T-helper 17 cell (primary cell): ENCODE results near the gene ZNF143. TPM values are rescaled to one million over a fixed set of nuclear protein-coding genes. Genes with fewer than 3 reads are reported as not detected.

Experiments used
- ATAC-seq: fragments of 150-1000 bp; cut with Tn5 transposase; 2 replicates; pipeline ENCODE4 v1.10.0; 2021; ENCODE audit warnings: mild to moderate bottlenecking, moderate library complexity
- DNase-seq, 3 donors: peaks; one replicate each; pipeline versions ENCODE4 v3.0.0 to v3.0.0-alpha.2; 2020 to 2021
- H3K9me3 ChIP-seq: one replicate; pipeline ENCODE4 v1.7.0; 2013; ENCODE audit warnings: low read length, mild to moderate bottlenecking; ENCODE audit not compliant: control insufficient read depth, poor library complexity, severe bottlenecking
- H3K27ac Mint-ChIP-seq: one replicate; pipeline ENCODE4 v1.8.0; 2022; ENCODE audit warnings: mild to moderate bottlenecking, moderate library complexity, mixed read lengths
- H3K27me3 Mint-ChIP-seq: one replicate; pipeline ENCODE4 v1.8.0; 2022; ENCODE audit warnings: mixed read lengths
- H3K36me3 Mint-ChIP-seq: one replicate; pipeline ENCODE4 v1.8.0; 2022; ENCODE audit warnings: low read depth, mixed read lengths
- H3K4me1 Mint-ChIP-seq: one replicate; pipeline ENCODE4 v1.8.0; 2022; ENCODE audit warnings: mild to moderate bottlenecking, mixed read lengths
- H3K4me3 Mint-ChIP-seq: one replicate; pipeline ENCODE4 v1.8.0; 2022; ENCODE audit warnings: mild to moderate bottlenecking, moderate library complexity, mixed read lengths
- total RNA-seq, 4 donors: library from RNA in 2 of 4; stranded (reverse) in 2 of 4; gene quantifications; one replicate each; pipeline ENCODE4 v1.2.3 and lab custom pipeline; 2022 to 2026

Gene ZNF143
- total RNA-seq, 2 donors from 2014 or later: 27.0 to 35.5 TPM

- Mint-ChIP-seq H3K27me3 (no peaks in the 10 kb centered on the region), H3K4me3 (no peak overlapping the region), H3K27ac (peak overlapping the region; percentile 19), H3K4me1 (peaks cover 15% of the 10 kb centered on the region), H3K36me3 (peaks cover 9% of the 10 kb centered on the region)
- H3K9me3 ChIP-seq: no peaks in the 10 kb centered on the region
- ATAC-seq: no peak
- no peak for DNase-seq
These were observed 10.0 kb downstream of the ZNF143 start for GRCh38 chr11:9470765-9471164.

- peaks cover 9% of the 10 kb centered on the region for H3K36me3 Mint-ChIP-seq
- DNase-seq (no peak), ATAC-seq (no peak)
- H3K9me3 ChIP-seq: no peaks in the 10 kb centered on the region
- no peaks in the 10 kb centered on the region for H3K27me3 Mint-ChIP-seq
- no peak overlapping the region for H3K27ac Mint-ChIP-seq
- peaks cover 9% of the 10 kb centered on the region for H3K4me1 Mint-ChIP-seq
- H3K4me3 Mint-ChIP-seq: no peak overlapping the region
These were observed 12.6 kb downstream of the ZNF143 start for GRCh38 chr11:9473408-9473807.

GRCh38 chr11:9479899-9480298 lies 19.1 kb downstream of the ZNF143 start:
- H3K4me3 Mint-ChIP-seq: no peak overlapping the region
- no peaks in the 10 kb centered on the region for H3K27me3 Mint-ChIP-seq
- DNase-seq (no peak), ATAC-seq (no peak)
- peaks cover 3% of the 10 kb centered on the region for H3K36me3 Mint-ChIP-seq
- H3K27ac Mint-ChIP-seq: no peak overlapping the region
- H3K9me3 ChIP-seq: no peaks in the 10 kb centered on the region
- peaks cover 3% of the 10 kb centered on the region for H3K4me1 Mint-ChIP-seq

- H3K4me3 Mint-ChIP-seq: no peak overlapping the region
- peaks cover 8% of the 10 kb centered on the region for H3K4me1 Mint-ChIP-seq
These were observed 28.4 kb downstream of the ZNF143 start for GRCh38 chr11:9489080-9489765.

GRCh38 chr11:9490376-9490775 lies 29.6 kb downstream of the ZNF143 start:
- ATAC-seq (no peak), DNase-seq (no peak)
- Mint-ChIP-seq H3K27ac (no peak overlapping the region), H3K4me3 (no peak overlapping the region), H3K4me1 (peaks cover 8% of the 10 kb centered on the region), H3K27me3 (no peaks in the 10 kb centered on the region), H3K36me3 (peaks cover 5% of the 10 kb centered on the region)
- H3K9me3 ChIP-seq: no peaks in the 10 kb centered on the region

More at GRCh38 chr11:9489080-9489765, 28.4 kb downstream of the ZNF143 start:
- no peaks in the 10 kb centered on the region for H3K9me3 ChIP-seq
- Mint-ChIP-seq H3K27me3 (no peaks in the 10 kb centered on the region), H3K27ac (no peak overlapping the region), H3K36me3 (peaks cover 5% of the 10 kb centered on the region)
- no peak for DNase-seq
- ATAC-seq: no peak

GRCh38 chr11:9493492-9493891 lies 32.7 kb downstream of the ZNF143 start:
- ATAC-seq (no peak), DNase-seq (no peak)
- H3K27ac Mint-ChIP-seq: peak overlapping the region; percentile 62
- H3K27me3 Mint-ChIP-seq: no peaks in the 10 kb centered on the region
- peaks cover 2% of the 10 kb centered on the region for H3K36me3 Mint-ChIP-seq
- H3K4me3 Mint-ChIP-seq: no peak overlapping the region
- H3K9me3 ChIP-seq: no peaks in the 10 kb centered on the region
- peaks cover 4% of the 10 kb centered on the region for H3K4me1 Mint-ChIP-seq

GRCh38 chr11:9494316-9494715 lies 33.5 kb downstream of the ZNF143 start:
- H3K4me1 Mint-ChIP-seq: peaks cover 2% of the 10 kb centered on the region
- ATAC-seq (no peak), DNase-seq (no peak)
- no peaks in the 10 kb centered on the region for H3K36me3 Mint-ChIP-seq
- peak overlapping the region; percentile 62 for H3K27ac Mint-ChIP-seq
- H3K9me3 ChIP-seq: no peaks in the 10 kb centered on the region
- H3K4me3 Mint-ChIP-seq: no peak overlapping the region
- H3K27me3 Mint-ChIP-seq: no peaks in the 10 kb centered on the region

GRCh38 chr11:9495803-9496514 lies 35.1 kb downstream of the ZNF143 start:
- no peak overlapping the region for H3K4me3 Mint-ChIP-seq
- peak overlapping the region; percentile 75 for H3K27ac Mint-ChIP-seq
- no peaks in the 10 kb centered on the region for H3K9me3 ChIP-seq
- no peaks in the 10 kb centered on the region for H3K4me1 Mint-ChIP-seq
- no peaks in the 10 kb centered on the region for H3K36me3 Mint-ChIP-seq
- DNase-seq (no peak), ATAC-seq (no peak)
- no peaks in the 10 kb centered on the region for H3K27me3 Mint-ChIP-seq

- H3K27me3 Mint-ChIP-seq: no peaks in the 10 kb centered on the region
- no peak for DNase-seq
- H3K4me3 Mint-ChIP-seq: no peak overlapping the region
- no peak for ATAC-seq
- H3K9me3 ChIP-seq: no peaks in the 10 kb centered on the region
- no peak overlapping the region for H3K27ac Mint-ChIP-seq
- H3K4me1 Mint-ChIP-seq: peaks cover 4% of the 10 kb centered on the region
- peaks cover 6% of the 10 kb centered on the region for H3K36me3 Mint-ChIP-seq
These were observed 37.8 kb downstream of the ZNF143 start for GRCh38 chr11:9498457-9499078.

GRCh38 chr11:9506489-9507276 lies 45.9 kb downstream of the ZNF143 start:
- H3K36me3 Mint-ChIP-seq: peaks cover 5% of the 10 kb centered on the region
- H3K27ac Mint-ChIP-seq: no peak overlapping the region
- H3K27me3 Mint-ChIP-seq: no peaks in the 10 kb centered on the region
- no peak overlapping the region for H3K4me3 Mint-ChIP-seq
- peaks cover 10% of the 10 kb centered on the region for H3K4me1 Mint-ChIP-seq
- H3K9me3 ChIP-seq: no peaks in the 10 kb centered on the region
- ATAC-seq (peak; percentile 86), DNase-seq (peak; percentile 46 to 70 (median 53))

GRCh38 chr11:9507277-9507580 lies 46.4 kb downstream of the ZNF143 start:
- Mint-ChIP-seq H3K4me1 (peaks cover 10% of the 10 kb centered on the region), H3K36me3 (peaks cover 4% of the 10 kb centered on the region), H3K27ac (no peak overlapping the region), H3K4me3 (no peak overlapping the region), H3K27me3 (no peaks in the 10 kb centered on the region)
- no peaks in the 10 kb centered on the region for H3K9me3 ChIP-seq
- DNase-seq (no peak), ATAC-seq (no peak)

- DNase-seq: no peak
- H3K4me3 Mint-ChIP-seq: no peak overlapping the region
- ATAC-seq: no peak
- H3K36me3 Mint-ChIP-seq: peaks cover 9% of the 10 kb centered on the region
- no peak overlapping the region for H3K27ac Mint-ChIP-seq
- peaks cover 15% of the 10 kb centered on the region for H3K4me1 Mint-ChIP-seq
- no peaks in the 10 kb centered on the region for H3K9me3 ChIP-seq
- no peaks in the 10 kb centered on the region for H3K27me3 Mint-ChIP-seq
These were observed 48.2 kb downstream of the ZNF143 start for GRCh38 chr11:9509041-9509440.

- Mint-ChIP-seq H3K36me3 (peaks cover 20% of the 10 kb centered on the region), H3K27ac (no peak overlapping the region), H3K4me3 (no peak overlapping the region), H3K27me3 (no peaks in the 10 kb centered on the region), H3K4me1 (peaks cover 14% of the 10 kb centered on the region)
- DNase-seq: no peak
- no peaks in the 10 kb centered on the region for H3K9me3 ChIP-seq
- ATAC-seq: no peak
These were observed 51.7 kb downstream of the ZNF143 start for GRCh38 chr11:9512370-9513019.
